HEK293 (cell line): ENCODE measurements around the gene PRDM7.

Experiments
- CTCF ChIP-seq: fragments of 450-650 bp; formaldehyde crosslinking; IDR thresholded peaks from 2 replicates; pipeline ENCODE4 v1.5.1; 2016; ENCODE audit warnings: missing biosample characterization, missing genetic modification characterization
- YY1 ChIP-seq: fragments of 450-650 bp; formaldehyde crosslinking; IDR thresholded peaks from 2 replicates; pipeline ENCODE4 v1.5.1; 2018; ENCODE audit warnings: missing biosample characterization, missing genetic modification characterization
- ZBTB11 ChIP-seq: fragments of 450-650 bp; formaldehyde crosslinking; conservative IDR thresholded peaks from 2 replicates; pipeline ENCODE4 v1.5.1; 2016; ENCODE audit warnings: low read depth, missing biosample characterization, missing genetic modification characterization
- ZNF280D ChIP-seq: fragments of 450-650 bp; formaldehyde crosslinking; IDR thresholded peaks from 2 replicates; pipeline ENCODE4 v1.5.1; 2016; ENCODE audit warnings: missing biosample characterization, missing genetic modification characterization

- TF ChIP-seq ZBTB11 (tag by site-specific recombination) (peak; percentile 70), CTCF (tag by site-specific recombination) (no peak), YY1 (no peak), ZNF280D (no peak)
Measured at GRCh38 chr16:90077240-90077756, at the start of gene PRDM7.
